Stimulated activated CD8-positive, alpha-beta memory T cell treated with anti-CD3 and anti-CD28 coated beads, Interleukin-15, amount 100 ng/mL, for 1 hour (primary cell): ENCODE measurements around the gene TECPR2.
"Not testable (repeated sequence)": the region's sequence is repeated elsewhere in the genome, so short reads cannot be mapped to it uniquely, and the experiment has no call there.

Experiments
- DNase-seq: peaks from one replicate; pipeline ENCODE4 v3.0.0-alpha.2; 2020; ENCODE audit warnings: low read depth

The TECPR2 gene

GRCh38 chr14:102333795-102334705 lies 28.7 kb upstream of the TECPR2 start:
- no peak for DNase-seq

- DNase-seq, result no peak
Measured at GRCh38 chr14:102335163-102335562, 27.6 kb upstream of the TECPR2 start.

- DNase-seq, result no peak
Measured at GRCh38 chr14:102338724-102339123, 24.0 kb upstream of the TECPR2 start.

- DNase-seq, result no peak
Measured at GRCh38 chr14:102341566-102341965, 21.2 kb upstream of the TECPR2 start.

GRCh38 chr14:102342238-102342637 lies 20.5 kb upstream of the TECPR2 start:
- DNase-seq, result no peak

- DNase-seq, result no peak
Measured at GRCh38 chr14:102344084-102344483, 18.7 kb upstream of the TECPR2 start.

- no peak for DNase-seq
Measured at GRCh38 chr14:102344485-102344884, 18.3 kb upstream of the TECPR2 start.

GRCh38 chr14:102345232-102345631 lies 17.5 kb upstream of the TECPR2 start:
- no peak for DNase-seq

- DNase-seq, result no peak
Measured at GRCh38 chr14:102346645-102347044, 16.1 kb upstream of the TECPR2 start.

- DNase-seq, result no peak
Measured at GRCh38 chr14:102348376-102348775, 14.4 kb upstream of the TECPR2 start.

- DNase-seq, result no peak
Measured at GRCh38 chr14:102351023-102351422, 11.7 kb upstream of the TECPR2 start.

GRCh38 chr14:102351593-102351992 lies 11.1 kb upstream of the TECPR2 start:
- DNase-seq, result not testable (repeated sequence)

- no peak for DNase-seq
Measured at GRCh38 chr14:102352213-102352612, 10.5 kb upstream of the TECPR2 start.

- DNase-seq, result no peak
Measured at GRCh38 chr14:102353126-102353619, 9.6 kb upstream of the TECPR2 start.

- no peak for DNase-seq
Measured at GRCh38 chr14:102356280-102356679, 6.5 kb upstream of the TECPR2 start.

- no peak for DNase-seq
Measured at GRCh38 chr14:102359341-102359740, 3.4 kb upstream of the TECPR2 start.

- DNase-seq, result no peak
Measured at GRCh38 chr14:102360388-102360787, 2.4 kb upstream of the TECPR2 start.

- DNase-seq, result no peak
Measured at GRCh38 chr14:102362084-102362483, 657 bp upstream of the TECPR2 start.

- DNase-seq, result no peak
Measured at GRCh38 chr14:102363182-102363943, 622 bp downstream of the TECPR2 start.

GRCh38 chr14:102370305-102370809 lies 7.6 kb downstream of the TECPR2 start:
- DNase-seq, result no peak

GRCh38 chr14:102371361-102371760 lies 8.6 kb downstream of the TECPR2 start:
- no peak for DNase-seq

GRCh38 chr14:102373110-102373509 lies 10.4 kb downstream of the TECPR2 start:
- no peak for DNase-seq

- no peak for DNase-seq
Measured at GRCh38 chr14:102374264-102374663, 11.5 kb downstream of the TECPR2 start.
